K562 (cell line): Measurements from ENCODE around the gene MRNIP. TPM values are rescaled to one million over a fixed set of nuclear protein-coding genes. Genes with fewer than 3 reads are reported as not detected.

Source experiments
- ATAC-seq: fragments of 200-7000 bp; cut with Tn5 transposase; 3 replicates; pipeline ENCODE4 v1.9.1; 2020; ENCODE audit warnings: moderate library complexity
- BruUV-seq: library from RNA; stranded (reverse); fragments of 400-500 nt; replicated peaks from 2 replicates; lab custom pipeline; 2021; lab: Mats Ljungman, UMichigan
- CTCF ChIA-PET: fragments of 300-600 bp; formaldehyde crosslinking; extraction: SDS; loops from one replicate; lab custom pipeline; 2021; ENCODE audit warnings: low intra/inter-chr PET ratio; lab: Yijun Ruan, JAX
- POLR2A ChIA-PET: fragments of 300-600, 350-650 bp; sonication (Branson Sonifier 250); formaldehyde crosslinking; extraction: SDS; loops from one replicate; lab custom pipeline; 2021; ENCODE audit warnings: antibody characterized with exemption, inconsistent platforms; lab: Yijun Ruan, JAX
- DNase-seq, 4 experiments: peaks; one replicate each; pipeline versions ENCODE4 v3.0.0 to v3.0.0-alpha.2; 2011 to 2018; ENCODE audit warnings: low spot score in 3 of 4, mixed read lengths in 3 of 4; ENCODE audit errors: extremely low read depth in 1 of 4
- FAIRE-seq: peaks from 2 replicates; lab custom pipeline; 2011; peaks lifted over from hg19 to GRCh38; lab: Jason Lieb, UNC
- H2AFZ ChIP-seq: 2 replicates; pipeline ENCODE4 v1.6.0; 2011; ENCODE audit warnings: low read depth, low read length, control low read depth, inconsistent platforms
- H3K27ac ChIP-seq: fragments of 200-600 bp; 3 replicates; pipeline ENCODE4 v1.8.0; 2011; ENCODE audit warnings: low read depth, mild to moderate bottlenecking, control low read depth, inconsistent platforms, low read length, moderate library complexity, mixed read lengths; ENCODE audit errors: extremely low read depth
- H3K27me3 ChIP-seq, 2 experiments: fragments of 300-600 bp in 1 of 2; 2 replicates in 1 of 2; 3 replicates in 1 of 2; pipeline versions ENCODE4 v1.6.0 to v1.8.0; 2011; ENCODE audit warnings: inconsistent platforms in 2 of 2, low read length in 2 of 2, mild to moderate bottlenecking in 1 of 2, mixed read lengths in 1 of 2, moderate library complexity in 1 of 2; ENCODE audit not compliant: control insufficient read depth in 2 of 2, insufficient read depth in 2 of 2
- H3K36me3 ChIP-seq: fragments of 300-600 bp; 3 replicates; pipeline ENCODE4 v1.8.0; 2011; ENCODE audit warnings: mild to moderate bottlenecking, low read length, inconsistent platforms; ENCODE audit not compliant: control insufficient read depth, insufficient read depth
- H3K4me1 ChIP-seq, 2 experiments: fragments of 200-600 bp in 1 of 2; replicated peaks in 1 of 2; 2 replicates in 1 of 2; 3 replicates in 1 of 2; pipeline versions ENCODE4 v1.5.1 to v1.8.0; 2011; ENCODE audit warnings: inconsistent platforms in 2 of 2, low read length in 2 of 2, mild to moderate bottlenecking in 1 of 2, mixed read lengths in 1 of 2, moderate library complexity in 1 of 2; ENCODE audit not compliant: control insufficient read depth in 2 of 2, insufficient read depth in 2 of 2
- H3K4me2 ChIP-seq: 2 replicates; pipeline ENCODE4 v1.6.1; 2011; ENCODE audit warnings: low read length, control low read depth, inconsistent platforms, mixed read lengths; ENCODE audit not compliant: insufficient read depth
- H3K4me3 ChIP-seq: fragments of 200-600 bp; sonication (generic), shearing (Covaris generic); 2 replicates; pipeline ENCODE4 v1.5.1; 2016; ENCODE audit warnings: control low read depth, inconsistent platforms
- H3K79me2 ChIP-seq: fragments of 200-600 bp; 3 replicates; pipeline ENCODE4 v1.8.0; 2011; ENCODE audit warnings: low read length, inconsistent platforms; ENCODE audit not compliant: control insufficient read depth, insufficient read depth
- H3K9ac ChIP-seq, 2 experiments: 2 replicates each; pipeline versions ENCODE4 v1.6.0 to v1.6.1; 2011; ENCODE audit warnings: low read depth in 2 of 2, low read length in 2 of 2, control low read depth in 1 of 2, inconsistent platforms in 1 of 2, mild to moderate bottlenecking in 1 of 2, mixed read lengths in 1 of 2; ENCODE audit not compliant: insufficient read depth in 1 of 2
- H3K9me1 ChIP-seq: one replicate; pipeline ENCODE4 v1.6.0; 2011; ENCODE audit warnings: inconsistent platforms, mild to moderate bottlenecking, low read length, moderate library complexity; ENCODE audit not compliant: control insufficient read depth, insufficient read depth
- H3K9me3 ChIP-seq: replicated peaks from 2 replicates; pipeline ENCODE4 v1.5.1; 2011; ENCODE audit warnings: low read depth, low read length, inconsistent platforms; ENCODE audit not compliant: control insufficient read depth, insufficient read depth
- H4K20me1 ChIP-seq: replicated peaks from 2 replicates; pipeline ENCODE4 v1.6.1; 2011; ENCODE audit warnings: low read length, inconsistent platforms, mixed read lengths; ENCODE audit not compliant: control insufficient read depth, insufficient read depth
- HEY1 ChIP-seq: fragments of 250-450 bp; sonication (Bioruptor Pico); IDR thresholded peaks from 2 replicates; pipeline ENCODE4 v1.5.0; 2020; ENCODE audit warnings: mild to moderate bottlenecking, moderate library complexity, borderline replicate concordance
- POLR2AphosphoS2 ChIP-seq: IDR thresholded peaks from 2 replicates; pipeline ENCODE4 v1.6.1; 2012; ENCODE audit warnings: low read length, improper control_type of control experiment
- POLR2G ChIP-seq: fragments of 200-400 bp; formaldehyde crosslinking; IDR thresholded peaks from 2 replicates; pipeline ENCODE4 v1.6.1; 2017; ENCODE audit warnings: low read depth, mild to moderate bottlenecking, antibody characterized with exemption, low read length, moderate library complexity
- RAD21 ChIP-seq, 2 experiments: fragments of 250-450 bp in 1 of 2; fragments of 450-650 bp in 1 of 2; sonication (Bioruptor Pico) in 1 of 2; formaldehyde crosslinking in 1 of 2; IDR thresholded peaks in 1 of 2; conservative IDR thresholded peaks in 1 of 2; 2 replicates each; pipeline versions ENCODE4 v1.4.0 to v1.8.0; 2020 to 2022; ENCODE audit warnings: mild to moderate bottlenecking in 2 of 2, moderate library complexity in 1 of 2
- SP1 ChIP-seq: sonication (generic); formaldehyde crosslinking; IDR thresholded peaks from 2 replicates; pipeline ENCODE4 v1.8.1; 2022; ENCODE audit warnings: mild to moderate bottlenecking, missing genetic modification reagents
- TCF7L2 ChIP-seq: fragments of 150-350 bp; IDR thresholded peaks from 2 replicates; pipeline ENCODE4 v1.6.1; 2016; ENCODE audit warnings: low read depth, mild to moderate bottlenecking, low read length, moderate library complexity
- TSC22D4 ChIP-seq: fragments of 450-650 bp; IDR thresholded peaks from 2 replicates; pipeline ENCODE4 v1.6.1; 2016; ENCODE audit warnings: missing genetic modification characterization, missing biosample characterization, control low read depth
- ZBED1 ChIP-seq: IDR thresholded peaks from 2 replicates; pipeline ENCODE4 v1.6.1; 2014
- ZNF717 ChIP-seq: fragments of 250-450 bp; sonication (Bioruptor Pico); IDR thresholded peaks from 2 replicates; pipeline ENCODE4 v1.5.0; 2021
- WGBS: fragments of 100-300 bp; shearing (Covaris generic); methylation state at CpG from one replicate; pipeline ENCODE4 v1.1.6; 2016; ENCODE audit warnings: low coverage, mixed read lengths; ENCODE audit not compliant: insufficient coverage; ENCODE audit errors: missing lambda C conversion rate; 5-methylcytosine and 5-hydroxymethylcytosine counted together
- in situ Hi-C: fragments of 300-500 bp; cut with MboI; formaldehyde crosslinking; loops from 4 replicates; pipeline ENCODE4 v1.15.0; 2018; ENCODE audit warnings: inconsistent platforms, mixed read lengths
- intact Hi-C: fragments of 100-400 bp; cut with micrococcal nuclease; formaldehyde crosslinking; loops from 2 replicates; pipeline ENCODE4 v1.14.2; 2022
- polyA plus RNA-seq, 8 experiments: library from polyadenylated mRNA; depleted of rRNA in 4 of 8; stranded (reverse) in 5 of 8; unstranded in 3 of 8; fragments of >200 nt; fragmentation: Nextera tagmentation in 2 of 8; fragmentation: Illumina TruSeq in 1 of 8; extraction: Ambion mirVana in 2 of 8; extraction: Trizol in 1 of 8; gene quantifications; 2 replicates each; pipeline versions ENCODE4 v1.2.1 to v1.2.3, GENCODE V29; 2011 to 2014; ENCODE audit warnings: inconsistent platforms in 1 of 8, missing spikeins in 1 of 8
- total RNA-seq, 7 experiments: library from RNA; depleted of rRNA in 6 of 7; stranded (reverse); fragments of >200 nt in 6 of 7; fragmentation: Illumina TruSeq in 2 of 7; extraction: Trizol in 2 of 7; gene quantifications; 2 replicates each; pipeline versions ENCODE4 v1.2.1 to v1.2.3, GENCODE V29; 2011 to 2021; ENCODE audit warnings: low replicate concordance in 1 of 7
- TF ChIP-seq, protein P1 (sequence below): fragments of 250-450 bp; sonication (Bioruptor Pico); IDR thresholded peaks from 2 replicates; pipeline ENCODE4 v1.4.0; 2020; ENCODE audit warnings: mild to moderate bottlenecking, moderate library complexity
- TF ChIP-seq, protein P2 (sequence below): fragments of 450-650 bp; IDR thresholded peaks from 2 replicates; pipeline ENCODE4 v1.6.1; 2014; ENCODE audit warnings: low read depth, mild to moderate bottlenecking, moderate library complexity, borderline replicate concordance
- TF ChIP-seq, protein P3 (sequence below): fragments of 250-450 bp; sonication (Bioruptor Pico); IDR thresholded peaks from 2 replicates; pipeline ENCODE4 v1.5.0; 2022; ENCODE audit warnings: mild to moderate bottlenecking
- TF ChIP-seq, protein P4 (sequence below): fragments of 450-650 bp; IDR thresholded peaks from 2 replicates; pipeline ENCODE4 v1.6.1; 2016; ENCODE audit warnings: mild to moderate bottlenecking

The MRNIP gene
- total and polyA plus RNA-seq, 9 of the 15 experiments (the other 6 are each of a cell fraction or from before 2014, with no cell fraction given) = 3.6 to 39.0 (median 16.8) TPM

DNA sequence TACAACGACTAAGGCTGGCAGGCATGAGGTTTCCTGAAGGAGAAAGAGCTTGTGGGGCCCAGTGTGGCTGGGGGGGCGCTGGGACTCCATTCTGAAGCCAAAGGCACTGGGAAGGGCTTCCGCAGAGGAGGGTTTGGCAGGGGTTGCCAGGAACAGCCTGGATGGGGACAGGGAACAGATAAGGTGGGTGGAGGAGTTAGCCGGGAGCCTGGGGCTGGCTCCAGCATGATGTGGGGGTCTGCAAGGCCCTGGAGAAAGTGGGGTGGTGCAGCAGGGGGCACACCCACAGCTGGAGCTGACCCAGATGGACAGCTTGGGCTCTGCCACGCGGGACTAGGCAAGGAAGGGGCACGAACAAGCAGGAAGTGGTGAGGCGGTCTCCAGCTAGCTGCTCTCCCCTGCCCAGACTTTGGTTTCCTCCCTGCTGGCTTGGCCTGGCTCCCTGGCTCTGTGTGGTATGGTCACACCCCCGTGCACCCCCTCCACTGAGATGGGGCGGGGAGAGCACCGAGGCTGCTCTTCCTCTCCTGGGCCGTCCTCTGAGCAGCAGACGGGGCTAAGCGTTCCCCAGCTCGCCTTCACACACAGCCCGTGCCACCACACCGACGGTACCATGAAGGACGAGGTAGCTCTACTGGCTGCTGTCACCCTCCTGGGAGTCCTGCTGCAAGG, 65.0 kb downstream of the MRNIP start, which contains the start of gene LTC4S:
Gene LTC4S, plus strand, starts transcription at position 519 of the 672 bp plus-strand sequence. Its CDS starts 95 bp downstream, at position 614.
- H3K9me3 ChIP-seq = no peaks in the 10 kb centered on the region
- no peaks in the 10 kb centered on the region for H4K20me1 ChIP-seq
- ATAC-seq (peak; percentile 16; the same call in 2 of the 3 replicates), DNase-seq (no peak), FAIRE-seq (no peak)
- H2AFZ ChIP-seq = no peak within 1 kb of the TSS
- peaks cover 0 to 43% of the 10 kb centered on the region in 2 experiments; a peak in 2 of 5 replicates for H3K4me1 ChIP-seq
- peaks cover 20% of the 10 kb centered on the region; the same call in 1 of the 3 replicates for H3K36me3 ChIP-seq
- no peaks in the 10 kb centered on the region for H3K79me2 ChIP-seq
- no peak within 1 kb of the TSS for H3K4me3 ChIP-seq
- no TSS peak for BruUV-seq
- peak within 1 kb of the TSS in 1 of 2 experiments; percentile 83; a peak in 2 of 4 replicates for H3K9ac ChIP-seq
- CTCF ChIA-PET = no interaction called here
- H3K27ac ChIP-seq = no peak within 1 kb of the TSS
- intact Hi-C loops = no loop called here
- H3K9me1 ChIP-seq = no peaks in the 10 kb centered on the region
- in situ Hi-C loops = no loop called here
- 62% methylated on average over 15 of the region's 19 CpGs for WGBS
- H3K4me2 ChIP-seq = no peak within 1 kb of the TSS
- POLR2A ChIA-PET = interaction anchor here (0.7 to 1.0 kb wide), 2 partner anchors 14 to 30 kb away, joined by 3 to 5 read pairs; no protein-coding TSS in a partner anchor
- H3K27me3 ChIP-seq = no peaks in the 10 kb centered on the region
- TF ChIP-seq, protein P1, sequence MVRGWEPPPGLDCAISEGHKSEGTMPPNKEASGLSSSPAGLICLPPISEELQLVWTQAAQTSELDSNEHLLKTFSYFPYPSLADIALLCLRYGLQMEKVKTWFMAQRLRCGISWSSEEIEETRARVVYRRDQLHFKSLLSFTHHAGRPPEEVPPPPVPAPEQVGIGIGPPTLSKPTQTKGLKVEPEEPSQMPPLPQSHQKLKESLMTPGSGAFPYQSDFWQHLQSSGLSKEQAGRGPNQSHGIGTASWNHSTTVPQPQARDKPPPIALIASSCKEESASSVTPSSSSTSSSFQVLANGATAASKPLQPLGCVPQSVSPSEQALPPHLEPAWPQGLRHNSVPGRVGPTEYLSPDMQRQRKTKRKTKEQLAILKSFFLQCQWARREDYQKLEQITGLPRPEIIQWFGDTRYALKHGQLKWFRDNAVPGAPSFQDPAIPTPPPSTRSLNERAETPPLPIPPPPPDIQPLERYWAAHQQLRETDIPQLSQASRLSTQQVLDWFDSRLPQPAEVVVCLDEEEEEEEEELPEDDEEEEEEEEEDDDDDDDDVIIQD (CRISPR knock-in tag) = no peak
- no peak for TF ChIP-seq SP1 (CRISPR knock-in tag)
- TF ChIP-seq, protein P2, sequence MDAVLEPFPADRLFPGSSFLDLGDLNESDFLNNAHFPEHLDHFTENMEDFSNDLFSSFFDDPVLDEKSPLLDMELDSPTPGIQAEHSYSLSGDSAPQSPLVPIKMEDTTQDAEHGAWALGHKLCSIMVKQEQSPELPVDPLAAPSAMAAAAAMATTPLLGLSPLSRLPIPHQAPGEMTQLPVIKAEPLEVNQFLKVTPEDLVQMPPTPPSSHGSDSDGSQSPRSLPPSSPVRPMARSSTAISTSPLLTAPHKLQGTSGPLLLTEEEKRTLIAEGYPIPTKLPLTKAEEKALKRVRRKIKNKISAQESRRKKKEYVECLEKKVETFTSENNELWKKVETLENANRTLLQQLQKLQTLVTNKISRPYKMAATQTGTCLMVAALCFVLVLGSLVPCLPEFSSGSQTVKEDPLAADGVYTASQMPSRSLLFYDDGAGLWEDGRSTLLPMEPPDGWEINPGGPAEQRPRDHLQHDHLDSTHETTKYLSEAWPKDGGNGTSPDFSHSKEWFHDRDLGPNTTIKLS = no peak
- TF ChIP-seq, protein P3, sequence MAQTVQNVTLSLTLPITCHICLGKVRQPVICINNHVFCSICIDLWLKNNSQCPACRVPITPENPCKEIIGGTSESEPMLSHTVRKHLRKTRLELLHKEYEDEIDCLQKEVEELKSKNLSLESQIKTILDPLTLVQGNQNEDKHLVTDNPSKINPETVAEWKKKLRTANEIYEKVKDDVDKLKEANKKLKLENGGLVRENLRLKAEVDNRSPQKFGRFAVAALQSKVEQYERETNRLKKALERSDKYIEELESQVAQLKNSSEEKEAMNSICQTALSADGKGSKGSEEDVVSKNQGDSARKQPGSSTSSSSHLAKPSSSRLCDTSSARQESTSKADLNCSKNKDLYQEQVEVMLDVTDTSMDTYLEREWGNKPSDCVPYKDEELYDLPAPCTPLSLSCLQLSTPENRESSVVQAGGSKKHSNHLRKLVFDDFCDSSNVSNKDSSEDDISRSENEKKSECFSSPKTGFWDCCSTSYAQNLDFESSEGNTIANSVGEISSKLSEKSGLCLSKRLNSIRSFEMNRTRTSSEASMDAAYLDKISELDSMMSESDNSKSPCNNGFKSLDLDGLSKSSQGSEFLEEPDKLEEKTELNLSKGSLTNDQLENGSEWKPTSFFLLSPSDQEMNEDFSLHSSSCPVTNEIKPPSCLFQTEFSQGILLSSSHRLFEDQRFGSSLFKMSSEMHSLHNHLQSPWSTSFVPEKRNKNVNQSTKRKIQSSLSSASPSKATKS (CRISPR knock-in tag) = no peak
- no peak for TF ChIP-seq TCF7L2
- TF ChIP-seq RAD21 (CRISPR knock-in tag; conservative IDR thresholded peaks at IDR 0.05 in 1 of 2, IDR thresholded peaks at IDR 0.05 in 1 of 2) = no peak
- TF ChIP-seq ZNF717 = no peak
- TF ChIP-seq POLR2AphosphoS2 = no peak
- TF ChIP-seq HEY1 (CRISPR knock-in tag) = no peak
- TF ChIP-seq, protein P4, sequence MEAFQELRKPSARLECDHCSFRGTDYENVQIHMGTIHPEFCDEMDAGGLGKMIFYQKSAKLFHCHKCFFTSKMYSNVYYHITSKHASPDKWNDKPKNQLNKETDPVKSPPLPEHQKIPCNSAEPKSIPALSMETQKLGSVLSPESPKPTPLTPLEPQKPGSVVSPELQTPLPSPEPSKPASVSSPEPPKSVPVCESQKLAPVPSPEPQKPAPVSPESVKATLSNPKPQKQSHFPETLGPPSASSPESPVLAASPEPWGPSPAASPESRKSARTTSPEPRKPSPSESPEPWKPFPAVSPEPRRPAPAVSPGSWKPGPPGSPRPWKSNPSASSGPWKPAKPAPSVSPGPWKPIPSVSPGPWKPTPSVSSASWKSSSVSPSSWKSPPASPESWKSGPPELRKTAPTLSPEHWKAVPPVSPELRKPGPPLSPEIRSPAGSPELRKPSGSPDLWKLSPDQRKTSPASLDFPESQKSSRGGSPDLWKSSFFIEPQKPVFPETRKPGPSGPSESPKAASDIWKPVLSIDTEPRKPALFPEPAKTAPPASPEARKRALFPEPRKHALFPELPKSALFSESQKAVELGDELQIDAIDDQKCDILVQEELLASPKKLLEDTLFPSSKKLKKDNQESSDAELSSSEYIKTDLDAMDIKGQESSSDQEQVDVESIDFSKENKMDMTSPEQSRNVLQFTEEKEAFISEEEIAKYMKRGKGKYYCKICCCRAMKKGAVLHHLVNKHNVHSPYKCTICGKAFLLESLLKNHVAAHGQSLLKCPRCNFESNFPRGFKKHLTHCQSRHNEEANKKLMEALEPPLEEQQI = no peak
- no peak for TF ChIP-seq ZBED1
- 0 out of 2 replicates have a peak, but pooled peaks have one; percentile 40 for TF ChIP-seq POLR2G
- TF ChIP-seq TSC22D4 (tag) = no peak
